Panc1 (cell line): ENCODE data around the gene WDFY2. TPM values are rescaled to one million over a fixed set of nuclear protein-coding genes. Genes with fewer than 3 reads are reported as not detected.
A peak's percentile ranks its signal among the peaks of the same experiment; 100 is the strongest.
"Not testable (repeated sequence)": the region's sequence is repeated elsewhere in the genome, so short reads cannot be mapped to it uniquely, and the experiment has no call there.

Experiments
- ATAC-seq: fragments of 200-7000 bp; cut with Tn5 transposase; 2 replicates; pipeline ENCODE4 v1.9.1; 2020; ENCODE audit warnings: mild to moderate bottlenecking, moderate library complexity
- BruUV-seq: library from RNA; stranded (reverse); fragments of 400-500 nt; replicated peaks from 2 replicates; lab custom pipeline; 2021; lab: Mats Ljungman, UMichigan
- CTCF ChIA-PET: fragments of 300-600 bp; sonication (Branson Sonifier 250); formaldehyde crosslinking; loops from one replicate; lab custom pipeline; 2022; ENCODE audit warnings: antibody characterized with exemption; lab: Charles Lee
- POLR2A ChIA-PET: fragments of 300-600 bp; sonication (Branson Sonifier 250); formaldehyde crosslinking; loops from one replicate; lab custom pipeline; 2022; ENCODE audit warnings: antibody characterized with exemption; lab: Charles Lee
- DNase-seq: peaks from one replicate; pipeline ENCODE4 v3.0.0-alpha.2; 2010; ENCODE audit warnings: low read depth, low spot score
- H3K27ac ChIP-seq: 2 replicates; pipeline ENCODE4 v1.5.1; 2011; ENCODE audit warnings: mild to moderate bottlenecking, low read length, inconsistent platforms
- H3K27me3 ChIP-seq: fragments of 200-500 bp; sonication (Bioruptor generic); 2 replicates; pipeline ENCODE4 v1.6.0; 2014; ENCODE audit warnings: low read length, inconsistent platforms; ENCODE audit not compliant: control insufficient read depth, insufficient read depth
- H3K36me3 ChIP-seq: fragments of 200-500 bp; sonication (Bioruptor generic); 2 replicates; pipeline ENCODE4 v1.5.1; 2014; ENCODE audit warnings: inconsistent platforms, mild to moderate bottlenecking, low read length, moderate library complexity; ENCODE audit not compliant: control insufficient read depth, insufficient read depth
- H3K4me1 ChIP-seq: 2 replicates; pipeline ENCODE4 v1.5.1; 2011; ENCODE audit warnings: inconsistent platforms, mild to moderate bottlenecking, low read length, moderate library complexity; ENCODE audit not compliant: control insufficient read depth, insufficient read depth
- H3K4me3 ChIP-seq, 2 experiments: 2 replicates each; pipeline ENCODE4 v1.5.1; 2011 to 2012; ENCODE audit warnings: low read depth in 2 of 2, low read length in 2 of 2, mild to moderate bottlenecking in 2 of 2, inconsistent platforms in 1 of 2, moderate library complexity in 1 of 2
- H3K9me3 ChIP-seq: fragments of 200-500 bp; sonication (Bioruptor generic); 2 replicates; pipeline ENCODE4 v1.5.1; 2014; ENCODE audit warnings: low read depth, mild to moderate bottlenecking, inconsistent platforms, low read length, moderate library complexity; ENCODE audit not compliant: control insufficient read depth, insufficient read depth
- POLR2AphosphoS5 ChIP-seq: IDR thresholded peaks from 2 replicates; pipeline ENCODE4 v1.6.1; 2012; ENCODE audit warnings: mild to moderate bottlenecking, low read depth, low read length, moderate library complexity
- SIN3A ChIP-seq: IDR thresholded peaks from 2 replicates; pipeline ENCODE4 v1.6.1; 2012; ENCODE audit warnings: low read depth, mild to moderate bottlenecking, low read length, moderate library complexity, borderline replicate concordance; ENCODE audit not compliant: insufficient read depth
- TCF7L2 ChIP-seq: IDR thresholded peaks from 2 replicates; pipeline ENCODE4 v1.6.1; 2011; ENCODE audit warnings: mild to moderate bottlenecking, low read depth, low read length, inconsistent platforms
- in situ Hi-C: cut with HindIII; loops from 2 replicates; pipeline ENCODE4 v1.10.0; 2016; ENCODE audit warnings: low sequenced_read_pairs, low pct_unique_long_range_greater_than_20kb
- intact Hi-C: fragments of 100-400 bp; cut with micrococcal nuclease; formaldehyde crosslinking; loops from one replicate; pipeline ENCODE4 v1.10.0; 2022; ENCODE audit not compliant: unreplicated experiment
- total RNA-seq: library from RNA; stranded (reverse); gene quantifications from one replicate; pipeline ENCODE4 v1.2.1, GENCODE V29; 2021; ENCODE audit not compliant: unreplicated experiment
- TF ChIP-seq, protein P1 (sequence below): fragments of 450-650 bp; IDR thresholded peaks from 2 replicates; pipeline ENCODE4 v1.5.1; 2017; ENCODE audit warnings: mild to moderate bottlenecking
- TF ChIP-seq, protein P2 (sequence below), 2 experiments: IDR thresholded peaks; 2 replicates each; pipeline ENCODE4 v1.6.1; 2011 to 2012; ENCODE audit warnings: low read depth in 2 of 2, control low read depth in 1 of 2, low read length in 1 of 2, mild to moderate bottlenecking in 1 of 2, moderate library complexity in 1 of 2; ENCODE audit not compliant: insufficient read depth in 1 of 2

Gene WDFY2
- total RNA-seq, 1 experiment from 2014 or later: 7.8 TPM

DNA sequence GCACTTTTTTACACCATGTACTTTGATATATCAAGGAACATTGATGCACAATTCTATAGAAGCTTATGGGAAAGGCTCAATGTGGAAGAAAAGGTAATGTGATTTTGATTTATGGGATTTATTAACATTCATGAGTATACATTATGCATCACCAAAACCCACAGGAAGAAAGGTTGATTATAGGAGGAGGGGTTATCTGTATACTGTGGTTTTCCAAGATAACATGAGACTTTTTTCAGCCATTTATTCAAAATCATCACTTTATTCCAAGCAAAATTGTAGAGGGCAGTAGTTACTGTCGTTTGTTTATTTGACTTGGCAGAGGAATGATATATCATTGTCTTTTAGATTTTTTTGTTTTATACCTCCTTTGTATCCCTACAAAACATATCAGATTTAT is 54.9 kb downstream of the WDFY2 start:
- Histone ChIP-seq H3K36me3 (no peaks in the 10 kb centered on the region), H3K4me3 (no peak overlapping the region), H3K27me3 (no peaks in the 10 kb centered on the region), H3K9me3 (no peaks in the 10 kb centered on the region), H3K27ac (peak overlapping the region; percentile 90; the same call in 1 of the 2 replicates), H3K4me1 (peaks cover 58% of the 10 kb centered on the region)
- ChIA-PET CTCF (no interaction called here), POLR2A (no interaction called here)
- BruUV-seq: no TSS peak
- intact Hi-C loops (no loop called here), in situ Hi-C loops (no loop called here)
- TF ChIP-seq, protein P1, sequence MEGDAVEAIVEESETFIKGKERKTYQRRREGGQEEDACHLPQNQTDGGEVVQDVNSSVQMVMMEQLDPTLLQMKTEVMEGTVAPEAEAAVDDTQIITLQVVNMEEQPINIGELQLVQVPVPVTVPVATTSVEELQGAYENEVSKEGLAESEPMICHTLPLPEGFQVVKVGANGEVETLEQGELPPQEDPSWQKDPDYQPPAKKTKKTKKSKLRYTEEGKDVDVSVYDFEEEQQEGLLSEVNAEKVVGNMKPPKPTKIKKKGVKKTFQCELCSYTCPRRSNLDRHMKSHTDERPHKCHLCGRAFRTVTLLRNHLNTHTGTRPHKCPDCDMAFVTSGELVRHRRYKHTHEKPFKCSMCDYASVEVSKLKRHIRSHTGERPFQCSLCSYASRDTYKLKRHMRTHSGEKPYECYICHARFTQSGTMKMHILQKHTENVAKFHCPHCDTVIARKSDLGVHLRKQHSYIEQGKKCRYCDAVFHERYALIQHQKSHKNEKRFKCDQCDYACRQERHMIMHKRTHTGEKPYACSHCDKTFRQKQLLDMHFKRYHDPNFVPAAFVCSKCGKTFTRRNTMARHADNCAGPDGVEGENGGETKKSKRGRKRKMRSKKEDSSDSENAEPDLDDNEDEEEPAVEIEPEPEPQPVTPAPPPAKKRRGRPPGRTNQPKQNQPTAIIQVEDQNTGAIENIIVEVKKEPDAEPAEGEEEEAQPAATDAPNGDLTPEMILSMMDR: no peak
- TF ChIP-seq POLR2AphosphoS5: no peak
- TF ChIP-seq SIN3A: no peak
- no peak for TF ChIP-seq TCF7L2
- TF ChIP-seq, protein P2, sequence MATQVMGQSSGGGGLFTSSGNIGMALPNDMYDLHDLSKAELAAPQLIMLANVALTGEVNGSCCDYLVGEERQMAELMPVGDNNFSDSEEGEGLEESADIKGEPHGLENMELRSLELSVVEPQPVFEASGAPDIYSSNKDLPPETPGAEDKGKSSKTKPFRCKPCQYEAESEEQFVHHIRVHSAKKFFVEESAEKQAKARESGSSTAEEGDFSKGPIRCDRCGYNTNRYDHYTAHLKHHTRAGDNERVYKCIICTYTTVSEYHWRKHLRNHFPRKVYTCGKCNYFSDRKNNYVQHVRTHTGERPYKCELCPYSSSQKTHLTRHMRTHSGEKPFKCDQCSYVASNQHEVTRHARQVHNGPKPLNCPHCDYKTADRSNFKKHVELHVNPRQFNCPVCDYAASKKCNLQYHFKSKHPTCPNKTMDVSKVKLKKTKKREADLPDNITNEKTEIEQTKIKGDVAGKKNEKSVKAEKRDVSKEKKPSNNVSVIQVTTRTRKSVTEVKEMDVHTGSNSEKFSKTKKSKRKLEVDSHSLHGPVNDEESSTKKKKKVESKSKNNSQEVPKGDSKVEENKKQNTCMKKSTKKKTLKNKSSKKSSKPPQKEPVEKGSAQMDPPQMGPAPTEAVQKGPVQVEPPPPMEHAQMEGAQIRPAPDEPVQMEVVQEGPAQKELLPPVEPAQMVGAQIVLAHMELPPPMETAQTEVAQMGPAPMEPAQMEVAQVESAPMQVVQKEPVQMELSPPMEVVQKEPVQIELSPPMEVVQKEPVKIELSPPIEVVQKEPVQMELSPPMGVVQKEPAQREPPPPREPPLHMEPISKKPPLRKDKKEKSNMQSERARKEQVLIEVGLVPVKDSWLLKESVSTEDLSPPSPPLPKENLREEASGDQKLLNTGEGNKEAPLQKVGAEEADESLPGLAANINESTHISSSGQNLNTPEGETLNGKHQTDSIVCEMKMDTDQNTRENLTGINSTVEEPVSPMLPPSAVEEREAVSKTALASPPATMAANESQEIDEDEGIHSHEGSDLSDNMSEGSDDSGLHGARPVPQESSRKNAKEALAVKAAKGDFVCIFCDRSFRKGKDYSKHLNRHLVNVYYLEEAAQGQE (IDR thresholded peaks at IDR 0.05; ENCODE audit: insufficient read depth in 1 of 2, low read depth in 2 of 2, low read length in 1 of 2): no peak
- ATAC-seq (no peak), DNase-seq (no peak)

- H3K9me3 ChIP-seq, intact Hi-C loops, POLR2A ChIA-PET, in situ Hi-C loops, H3K27me3 ChIP-seq, BruUV-seq, H3K27ac ChIP-seq, H3K36me3 ChIP-seq, DNase-seq, H3K4me3 ChIP-seq, ATAC-seq, CTCF ChIA-PET: not testable (repeated sequence)
- H3K4me1 ChIP-seq: peaks cover 67% of the 10 kb centered on the region
These were observed 56.4 kb downstream of the WDFY2 start for GRCh38 chr13:51640696-51641095.

DNA sequence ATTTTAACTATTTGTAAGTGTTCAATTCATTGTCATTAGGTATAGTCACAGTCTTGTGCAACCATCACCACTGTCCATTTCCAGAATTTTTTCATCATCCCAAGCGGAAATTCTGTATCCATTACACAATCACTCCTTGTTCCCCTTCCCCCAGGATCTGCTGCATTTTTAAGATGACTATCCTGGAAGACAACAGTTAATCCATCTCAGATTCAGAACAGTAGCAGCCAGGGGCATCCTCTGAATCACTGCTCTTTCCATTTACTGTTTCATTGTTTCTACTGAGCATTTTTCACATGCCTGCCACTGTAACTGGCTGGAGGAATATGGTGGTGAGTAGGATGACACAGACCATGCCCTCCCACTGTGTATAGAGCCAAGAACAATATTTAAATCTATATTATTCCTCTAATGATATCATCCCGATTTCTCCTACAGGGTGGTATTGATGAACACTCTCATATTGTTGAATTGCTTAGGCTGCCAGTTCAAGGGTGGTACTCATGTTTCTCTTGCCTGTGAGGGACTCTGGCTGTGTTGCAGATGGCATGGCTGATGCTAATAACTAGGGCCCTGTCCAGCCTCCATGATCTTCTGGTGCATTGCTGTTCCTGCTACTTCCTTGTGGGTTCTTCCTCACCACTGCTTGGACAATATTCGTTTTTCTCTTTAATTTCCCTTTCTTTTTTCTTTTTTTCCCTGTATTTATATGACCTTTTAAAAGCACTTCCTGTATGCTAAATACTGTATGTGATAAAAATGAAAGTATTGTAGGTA is 59.0 kb downstream of the WDFY2 start:
- Histone ChIP-seq H3K27me3 (no peaks in the 10 kb centered on the region), H3K27ac (peak overlapping the region; percentile 82), H3K36me3 (no peaks in the 10 kb centered on the region), H3K4me3 (no peak overlapping the region), H3K4me1 (peaks cover 47% of the 10 kb centered on the region), H3K9me3 (no peaks in the 10 kb centered on the region)
- ChIA-PET CTCF (interaction anchor here (0.6 kb wide), 1 partner anchor 54 kb away, joined by 7 read pairs; no protein-coding TSS in a partner anchor), POLR2A (no interaction called here)
- BruUV-seq: no TSS peak
- intact Hi-C loops: no loop called here
- DNase-seq: no peak
- peak; percentile 50; the same call in 1 of the 2 replicates for ATAC-seq
- in situ Hi-C loops: no loop called here
- TF ChIP-seq, protein P1: no peak
- no peak for TF ChIP-seq TCF7L2
- TF ChIP-seq SIN3A: no peak
- TF ChIP-seq, protein P2 (IDR thresholded peaks at IDR 0.05; ENCODE audit: insufficient read depth in 1 of 2, low read depth in 2 of 2, low read length in 1 of 2): no peak
- TF ChIP-seq POLR2AphosphoS5: no peak
